GM23248 (cell line): ENCODE measurements around the gene DENND5B. TPM values are rescaled to one million over a fixed set of nuclear protein-coding genes. Genes with fewer than 3 reads are reported as not detected.

Source experiments
- DNase-seq: peaks from one replicate; pipeline ENCODE4 v3.0.0-alpha.2; 2015
- H2AFZ ChIP-seq: fragments of 200-600 bp; sonication (generic); 2 replicates; pipeline ENCODE4 v1.6.1; 2016; ENCODE audit warnings: antibody characterized with exemption
- H3F3A ChIP-seq: fragments of 200-600 bp; sonication (generic); 2 replicates; pipeline ENCODE4 v1.6.1; 2016; ENCODE audit warnings: mild to moderate bottlenecking, antibody characterized with exemption, mixed run types; ENCODE audit not compliant: insufficient read depth
- H3K27ac ChIP-seq: fragments of 200-600 bp; sonication (generic); 2 replicates; pipeline ENCODE4 v1.5.1; 2016; ENCODE audit warnings: mild to moderate bottlenecking
- H3K27me3 ChIP-seq: fragments of 200-600 bp; sonication (generic); replicated peaks from 2 replicates; pipeline ENCODE4 v1.6.1; 2016; ENCODE audit warnings: mild to moderate bottlenecking; ENCODE audit not compliant: insufficient read depth
- H3K36me3 ChIP-seq: fragments of 200-600 bp; sonication (generic); 2 replicates; pipeline ENCODE4 v1.6.1; 2016; ENCODE audit warnings: low read depth, mild to moderate bottlenecking
- H3K4me1 ChIP-seq: fragments of 200-600 bp; sonication (generic); 2 replicates; pipeline ENCODE4 v1.6.1; 2016; ENCODE audit warnings: mild to moderate bottlenecking; ENCODE audit not compliant: insufficient read depth
- H3K4me2 ChIP-seq: fragments of 200-600 bp; sonication (generic); one replicate; pipeline ENCODE4 v1.6.1; 2016; ENCODE audit warnings: mild to moderate bottlenecking; ENCODE audit not compliant: unreplicated experiment
- H3K4me3 ChIP-seq: fragments of 200-600 bp; sonication (generic); 2 replicates; pipeline ENCODE4 v1.5.1; 2016; ENCODE audit warnings: mild to moderate bottlenecking
- H3K79me2 ChIP-seq: fragments of 200-600 bp; sonication (generic); 2 replicates; pipeline ENCODE4 v1.6.1; 2016; ENCODE audit warnings: mild to moderate bottlenecking; ENCODE audit not compliant: insufficient read depth
- H3K9ac ChIP-seq: fragments of 200-600 bp; sonication (generic); 2 replicates; pipeline ENCODE4 v1.6.1; 2016; ENCODE audit warnings: mild to moderate bottlenecking
- H3K9me2 ChIP-seq: fragments of 200-600 bp; sonication (generic); 2 replicates; pipeline ENCODE4 v1.6.1; 2016; ENCODE audit warnings: mixed run types, mild to moderate bottlenecking, moderate library complexity; ENCODE audit not compliant: insufficient read depth
- H3K9me3 ChIP-seq: fragments of 200-600 bp; sonication (generic); one replicate; pipeline ENCODE4 v1.6.1; 2017; ENCODE audit warnings: low read depth
- H4K20me1 ChIP-seq: fragments of 200-600 bp; sonication (generic); 2 replicates; pipeline ENCODE4 v1.6.0; 2016; ENCODE audit not compliant: insufficient read depth
- EZH2 ChIP-seq: fragments of 200-600 bp; sonication (generic); IDR thresholded peaks from 2 replicates; pipeline ENCODE4 v1.6.1; 2018; ENCODE audit warnings: antibody characterized with exemption, mild to moderate bottlenecking; ENCODE audit not compliant: insufficient read depth, poor library complexity, severe bottlenecking
- EZH2phosphoT487 ChIP-seq: fragments of 200-600 bp; sonication (generic); IDR thresholded peaks from 2 replicates; pipeline ENCODE4 v1.6.1; 2018; ENCODE audit warnings: antibody characterized with exemption, moderate library complexity, mild to moderate bottlenecking, low read depth; ENCODE audit not compliant: insufficient read depth
- WGBS, 2 experiments: methylation state at CpG; one replicate each; pipeline ENCODE4 v1.1.6; 2015 to 2017; ENCODE audit warnings: low lambda C conversion rate in 2 of 2, low coverage in 1 of 2; ENCODE audit errors: missing lambda C conversion rate in 2 of 2; 5-methylcytosine and 5-hydroxymethylcytosine counted together
- in situ Hi-C: fragments of 300-500 bp; cut with MboI; formaldehyde crosslinking; loops from 2 replicates; pipeline ENCODE4 v1.15.0; 2020
- polyA plus RNA-seq: library from polyadenylated mRNA; unstranded; fragments of >200 nt; fragmentation: Nextera tagmentation; extraction: Ambion mirVana; gene quantifications from 2 replicates; pipeline ENCODE4 v1.2.1, GENCODE V29; 2016
- total RNA-seq: library from RNA; depleted of rRNA; stranded (reverse); fragments of >200 nt; shearing (Covaris generic); gene quantifications from 2 replicates; pipeline ENCODE4 v1.2.3, GENCODE V29; 2014

Gene DENND5B
- total and polyA plus RNA-seq, 2 experiments from 2014 or later = 9.9 to 12.0 TPM

GRCh38 chr12:31568498-31568897, 22.4 kb downstream of the DENND5B start:
- Histone ChIP-seq H3K9me2 (no peaks in the 10 kb centered on the region), H3F3A (no peaks in the 10 kb centered on the region), H4K20me1 (no peaks in the 10 kb centered on the region), H2AFZ (no peak overlapping the region), H3K36me3 (no peaks in the 10 kb centered on the region), H3K27me3 (no peaks in the 10 kb centered on the region), H3K4me1 (no peaks in the 10 kb centered on the region), H3K79me2 (peaks cover 97% of the 10 kb centered on the region), H3K4me2 (no peak overlapping the region), H3K27ac (no peak overlapping the region), H3K4me3 (no peak overlapping the region), H3K9ac (no peak overlapping the region), H3K9me3 (no peaks in the 10 kb centered on the region)
- in situ Hi-C loops = no loop called here
- no peak for TF ChIP-seq EZH2
- DNase-seq = no peak
- WGBS, 2 experiments = 87 to 94% methylated on average over 3 of the region's 3 CpGs

- no peak for DNase-seq
- in situ Hi-C loops = no loop called here
Measured at GRCh38 chr12:31567029-31567428, 23.9 kb downstream of the DENND5B start.

GRCh38 chr12:31566547-31566946, 24.4 kb downstream of the DENND5B start:
- H3K9ac ChIP-seq = no peak overlapping the region
- TF ChIP-seq EZH2 (no peak), EZH2phosphoT487 (no peak)
- H2AFZ ChIP-seq = no peak overlapping the region
- in situ Hi-C loops = no loop called here
- no peaks in the 10 kb centered on the region for H3K36me3 ChIP-seq
- no peaks in the 10 kb centered on the region for H3K9me3 ChIP-seq
- no peak overlapping the region for H3K4me3 ChIP-seq
- 77 to 79% methylated on average over 2 of the region's 2 CpGs for WGBS, 2 experiments
- no peaks in the 10 kb centered on the region for H3K9me2 ChIP-seq
- DNase-seq = no peak
- no peaks in the 10 kb centered on the region for H3F3A ChIP-seq
- H4K20me1 ChIP-seq = no peaks in the 10 kb centered on the region
- H3K4me1 ChIP-seq = no peaks in the 10 kb centered on the region
- peaks cover 96% of the 10 kb centered on the region for H3K79me2 ChIP-seq
- H3K27ac ChIP-seq = no peak overlapping the region
- H3K4me2 ChIP-seq = no peak overlapping the region
- H3K27me3 ChIP-seq = no peaks in the 10 kb centered on the region

More at GRCh38 chr12:31567029-31567428, 23.9 kb downstream of the DENND5B start:
- H3K9ac ChIP-seq = no peak overlapping the region
- no peaks in the 10 kb centered on the region for H3K4me1 ChIP-seq
- no peaks in the 10 kb centered on the region for H4K20me1 ChIP-seq
- H3K9me2 ChIP-seq = no peaks in the 10 kb centered on the region
- 78 to 81% methylated on average over 2 of the region's 2 CpGs for WGBS, 2 experiments
- H3K4me3 ChIP-seq = no peak overlapping the region
- H2AFZ ChIP-seq = no peak overlapping the region
- TF ChIP-seq EZH2 = no peak
- H3K36me3 ChIP-seq = no peaks in the 10 kb centered on the region
- H3F3A ChIP-seq = no peaks in the 10 kb centered on the region
- H3K27ac ChIP-seq = no peak overlapping the region
- peaks cover 96% of the 10 kb centered on the region for H3K79me2 ChIP-seq
- H3K4me2 ChIP-seq = no peak overlapping the region
- H3K9me3 ChIP-seq = no peaks in the 10 kb centered on the region
- H3K27me3 ChIP-seq = no peaks in the 10 kb centered on the region

- Histone ChIP-seq H2AFZ (no peak overlapping the region), H3K79me2 (peaks cover 85% of the 10 kb centered on the region), H3K36me3 (no peaks in the 10 kb centered on the region), H3K4me2 (no peak overlapping the region), H4K20me1 (no peaks in the 10 kb centered on the region), H3K9me2 (peaks cover 3% of the 10 kb centered on the region; the same call in 1 of the 2 replicates), H3K27ac (no peak overlapping the region), H3K4me1 (peaks cover 23% of the 10 kb centered on the region), H3K9me3 (no peaks in the 10 kb centered on the region), H3K4me3 (no peak overlapping the region), H3F3A (peaks cover 17% of the 10 kb centered on the region), H3K27me3 (no peaks in the 10 kb centered on the region), H3K9ac (no peak overlapping the region)
- TF ChIP-seq EZH2 = no peak
- no peak for TF ChIP-seq EZH2phosphoT487
- in situ Hi-C loops = no loop called here
- no peak for DNase-seq
- 76 to 83% methylated on average over 5 of the region's 5 CpGs for WGBS, 2 experiments
Measured at GRCh38 chr12:31562594-31563328, 28.2 kb downstream of the DENND5B start.
